GM13976 (cell line): Measurements from ENCODE around the gene RITA1.
A peak's percentile ranks its signal among the peaks of the same experiment; 100 is the strongest.

ENCODE experiments used
- DNase-seq: peaks from one replicate; pipeline ENCODE4 v3.0.0; 2012; ENCODE audit warnings: low spot score
- CTCF ChIP-seq: IDR thresholded peaks from 2 replicates; pipeline ENCODE4 v1.5.1; 2012; ENCODE audit warnings: borderline replicate concordance, mild to moderate bottlenecking; ENCODE audit not compliant: insufficient read depth; ENCODE audit errors: extremely low read depth, missing control alignments, control extremely low read depth
- in situ Hi-C: fragments of 300-500 bp; cut with MboI; formaldehyde crosslinking; loops from one replicate; pipeline ENCODE4 v1.12.0; 2022; ENCODE audit warnings: low sequenced_read_pairs, mixed read lengths, inconsistent platforms; ENCODE audit not compliant: unreplicated experiment

RITA1 gene

GRCh38 chr12:113161415-113162016 is 24.0 kb upstream of the RITA1 start:
- DNase-seq, result peak; percentile 69
- in situ Hi-C loops, result no loop called here
- no peak for TF ChIP-seq CTCF

- DNase-seq, result no peak
- in situ Hi-C loops, result no loop called here
- no peak for TF ChIP-seq CTCF
Observed at GRCh38 chr12:113162102-113163029, 23.2 kb upstream of the RITA1 start.

GRCh38 chr12:113163030-113163360 is 22.5 kb upstream of the RITA1 start:
- TF ChIP-seq CTCF, result no peak
- no peak for DNase-seq
- in situ Hi-C loops, result no loop called here

GRCh38 chr12:113164014-113164413 is 21.5 kb upstream of the RITA1 start:
- in situ Hi-C loops, result no loop called here
- no peak for TF ChIP-seq CTCF

GRCh38 chr12:113165521-113166450 is 19.7 kb upstream of the RITA1 start:
- DNase-seq, result no peak
- no peak for TF ChIP-seq CTCF
- in situ Hi-C loops, result no loop called here

More at GRCh38 chr12:113164014-113164413, 21.5 kb upstream of the RITA1 start:
- no peak for DNase-seq

GRCh38 chr12:113167868-113168267 is 17.7 kb upstream of the RITA1 start:
- TF ChIP-seq CTCF, result no peak
- in situ Hi-C loops, result no loop called here
- DNase-seq, result no peak
